Neural progenitor cell (in vitro differentiated cells): Measurements from ENCODE around the gene LMAN1L. TPM values are rescaled to one million over a fixed set of nuclear protein-coding genes. Genes with fewer than 3 reads are reported as not detected.

Source experiments
- DNase-seq: peaks from one replicate; pipeline ENCODE4 v3.0.0-alpha.2; 2016; ENCODE audit warnings: low spot score
- H2AFZ ChIP-seq: fragments of 200-600 bp; sonication (generic); replicated peaks from 2 replicates; pipeline ENCODE4 v1.6.1; 2016; ENCODE audit warnings: antibody characterized with exemption
- H3F3A ChIP-seq: fragments of 200-600 bp; sonication (generic); 2 replicates; pipeline ENCODE4 v1.6.1; 2016; ENCODE audit warnings: antibody characterized with exemption, low read depth
- H3K27ac ChIP-seq: fragments of 200-600 bp; sonication (generic); 2 replicates; pipeline ENCODE4 v1.5.1; 2016; ENCODE audit warnings: mild to moderate bottlenecking
- H3K27me3 ChIP-seq: fragments of 200-600 bp; sonication (generic); 2 replicates; pipeline ENCODE4 v1.6.1; 2016; ENCODE audit warnings: mild to moderate bottlenecking, moderate library complexity
- H3K36me3 ChIP-seq: fragments of 200-600 bp; sonication (generic); 2 replicates; pipeline ENCODE4 v1.5.1; 2016
- H3K4me1 ChIP-seq: fragments of 200-600 bp; sonication (generic); 2 replicates; pipeline ENCODE4 v1.6.1; 2016; ENCODE audit warnings: mixed run types
- H3K4me2 ChIP-seq: fragments of 200-600 bp; sonication (generic); 2 replicates; pipeline ENCODE4 v1.6.1; 2016
- H3K4me3 ChIP-seq: fragments of 200-600 bp; sonication (generic); 2 replicates; pipeline ENCODE4 v1.5.1; 2016
- H3K79me2 ChIP-seq: fragments of 200-600 bp; sonication (generic); 2 replicates; pipeline ENCODE4 v1.6.1; 2016; ENCODE audit warnings: low read depth
- H3K9ac ChIP-seq: fragments of 200-600 bp; sonication (generic); 2 replicates; pipeline ENCODE4 v1.6.1; 2016
- H3K9me3 ChIP-seq: fragments of 200-600 bp; sonication (generic); 2 replicates; pipeline ENCODE4 v1.5.1; 2016; ENCODE audit warnings: low read depth
- H4K20me1 ChIP-seq: fragments of 200-600 bp; sonication (generic); 2 replicates; pipeline ENCODE4 v1.6.1; 2016; ENCODE audit warnings: low read depth
- H3K27ac Mint-ChIP-seq: 3 replicates; pipeline ENCODE4 v1.8.0; 2021; ENCODE audit warnings: mixed read lengths
- H3K27me3 Mint-ChIP-seq: 2 replicates; pipeline ENCODE4 v1.8.0; 2022; ENCODE audit warnings: low read depth, mild to moderate bottlenecking, inconsistent platforms, moderate library complexity, mixed read lengths; ENCODE audit not compliant: insufficient read depth
- H3K36me3 Mint-ChIP-seq: 3 replicates; pipeline ENCODE4 v1.8.0; 2021; ENCODE audit warnings: mixed read lengths
- H3K4me1 Mint-ChIP-seq: 3 replicates; pipeline ENCODE4 v1.8.0; 2021; ENCODE audit warnings: mixed read lengths
- H3K4me3 Mint-ChIP-seq: 3 replicates; pipeline ENCODE4 v1.8.0; 2021; ENCODE audit warnings: mild to moderate bottlenecking, moderate library complexity, mixed read lengths
- H3K9me3 Mint-ChIP-seq: 3 replicates; pipeline ENCODE4 v1.8.0; 2020; ENCODE audit warnings: mixed read lengths
- CTCF ChIP-seq: fragments of 200-600 bp; sonication (generic); IDR thresholded peaks from 2 replicates; pipeline ENCODE4 v1.5.1; 2017; ENCODE audit warnings: antibody characterized with exemption, mild to moderate bottlenecking
- EZH2 ChIP-seq: fragments of 200-600 bp; sonication (generic); IDR thresholded peaks from 2 replicates; pipeline ENCODE4 v1.6.1; 2017; ENCODE audit warnings: antibody characterized with exemption, mild to moderate bottlenecking, moderate library complexity
- EZH2phosphoT487 ChIP-seq: fragments of 200-600 bp; sonication (generic); IDR thresholded peaks from 2 replicates; pipeline ENCODE4 v1.6.1; 2017; ENCODE audit warnings: antibody characterized with exemption
- total RNA-seq: library from RNA; depleted of rRNA; stranded (reverse); fragments of >200 nt; gene quantifications from 2 replicates; pipeline ENCODE4 v1.2.3, GENCODE V29; 2015; ENCODE audit warnings: low replicate concordance

The LMAN1L gene
- not detected in 2 replicates for total RNA-seq

GRCh38 chr15:74812533-74812932 lies at the start of gene LMAN1L:
Gene LMAN1L (plus strand): TSS chr15:74812835. CDS start chr15:74812855, 20 bp downstream.
- no peak for TF ChIP-seq EZH2phosphoT487
- no peak for TF ChIP-seq EZH2
- TF ChIP-seq CTCF = no peak
- Mint-ChIP-seq H3K9me3 (peaks cover 2% of the 10 kb centered on the region), H3K4me3 (no peak within 1 kb of the TSS), H3K4me1 (peaks cover 15% of the 10 kb centered on the region), H3K36me3 (no peaks in the 10 kb centered on the region), H3K27ac (no peak within 1 kb of the TSS), H3K27me3 (peaks cover 14% of the 10 kb centered on the region)
- H3K4me3 ChIP-seq = no peak within 1 kb of the TSS
- no peaks in the 10 kb centered on the region for H4K20me1 ChIP-seq
- no peaks in the 10 kb centered on the region for H3K9me3 ChIP-seq
- H3K79me2 ChIP-seq = no peaks in the 10 kb centered on the region
- H3K9ac ChIP-seq = no peak within 1 kb of the TSS
- no peaks in the 10 kb centered on the region for H3F3A ChIP-seq
- H2AFZ ChIP-seq = no peak within 1 kb of the TSS
- no peak for DNase-seq
- H3K36me3 ChIP-seq = no peaks in the 10 kb centered on the region
- no peak within 1 kb of the TSS for H3K4me2 ChIP-seq
- H3K27ac ChIP-seq = no peak within 1 kb of the TSS
- no peaks in the 10 kb centered on the region for H3K27me3 ChIP-seq
- peaks cover 4% of the 10 kb centered on the region for H3K4me1 ChIP-seq

GRCh38 chr15:74763416-74763815 lies 49.2 kb upstream of the LMAN1L start:
- H3K9me3 ChIP-seq = no peaks in the 10 kb centered on the region
- Mint-ChIP-seq H3K36me3 (no peaks in the 10 kb centered on the region), H3K4me1 (peaks cover 18% of the 10 kb centered on the region), H3K4me3 (no peak overlapping the region), H3K27me3 (peaks cover 13% of the 10 kb centered on the region), H3K27ac (no peak overlapping the region), H3K9me3 (no peaks in the 10 kb centered on the region)
- no peaks in the 10 kb centered on the region for H3K79me2 ChIP-seq
- no peak overlapping the region for H3K27ac ChIP-seq
- no peak overlapping the region for H3K4me3 ChIP-seq
- H3K27me3 ChIP-seq = peaks cover 10% of the 10 kb centered on the region
- no peak for TF ChIP-seq EZH2
- H3K4me1 ChIP-seq = no peaks in the 10 kb centered on the region
- no peak overlapping the region for H2AFZ ChIP-seq
- no peaks in the 10 kb centered on the region for H4K20me1 ChIP-seq
- H3K36me3 ChIP-seq = no peaks in the 10 kb centered on the region
- no peak overlapping the region for H3K4me2 ChIP-seq
- no peak overlapping the region for H3K9ac ChIP-seq
- no peak for DNase-seq
- peaks cover 23% of the 10 kb centered on the region for H3F3A ChIP-seq

- Histone ChIP-seq H3K79me2 (no peaks in the 10 kb centered on the region), H3K27me3 (peaks cover 16% of the 10 kb centered on the region), H3K4me3 (no peak overlapping the region), H3F3A (peaks cover 11% of the 10 kb centered on the region), H3K9me3 (no peaks in the 10 kb centered on the region), H4K20me1 (no peaks in the 10 kb centered on the region), H3K9ac (no peak overlapping the region), H3K4me2 (no peak overlapping the region), H2AFZ (no peak overlapping the region), H3K4me1 (peaks cover 9% of the 10 kb centered on the region), H3K27ac (no peak overlapping the region), H3K36me3 (no peaks in the 10 kb centered on the region)
- peaks cover 17% of the 10 kb centered on the region for H3K27me3 Mint-ChIP-seq
- no peaks in the 10 kb centered on the region for H3K36me3 Mint-ChIP-seq
- no peak overlapping the region for H3K4me3 Mint-ChIP-seq
- peaks cover 23% of the 10 kb centered on the region for H3K4me1 Mint-ChIP-seq
- DNase-seq = no peak
- no peak overlapping the region for H3K27ac Mint-ChIP-seq
- no peak for TF ChIP-seq CTCF
- no peak for TF ChIP-seq EZH2
- no peak for TF ChIP-seq EZH2phosphoT487
- H3K9me3 Mint-ChIP-seq = no peaks in the 10 kb centered on the region
These were observed 45.2 kb upstream of the LMAN1L start for GRCh38 chr15:74767167-74768098.
